ENCODE results near the gene FAM53B.

FAM53B gene

DNA sequence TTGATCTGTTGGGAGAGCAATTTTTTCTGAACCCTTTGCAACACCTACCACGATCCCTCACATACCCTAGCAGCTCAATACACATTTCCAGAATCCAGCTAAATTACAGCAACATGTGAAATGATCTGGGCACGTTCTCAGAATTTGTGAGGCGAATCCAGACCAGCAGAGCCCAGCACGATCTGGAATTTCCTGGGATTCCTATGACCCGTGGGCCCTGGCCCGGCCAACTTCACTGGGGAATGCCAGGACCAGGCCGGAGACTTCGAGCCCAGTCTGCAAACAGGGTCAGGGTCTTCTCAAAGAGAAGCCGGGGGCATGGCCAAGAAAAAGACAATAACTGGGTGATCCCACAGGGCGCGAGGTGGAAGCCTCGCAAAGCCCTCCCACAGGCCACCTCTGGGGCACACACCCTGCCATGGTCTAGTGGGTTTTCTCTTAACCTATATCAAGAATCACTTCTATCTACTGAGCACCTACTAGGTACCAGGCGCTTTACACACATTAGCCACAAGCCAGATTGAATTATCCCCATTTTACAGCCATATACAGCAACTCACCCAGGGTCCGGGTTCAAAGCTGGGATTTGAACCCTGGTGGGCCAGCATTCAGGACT is 33.8 kb downstream of the FAM53B start:
- H3K36me3 Mint-ChIP-seq = peaks cover 46% of the 10 kb centered on the region
- DNase-seq (ENCODE audit: low spot score in 2 of 2) = no peak
- H3K4me1 Mint-ChIP-seq = peaks cover 84% of the 10 kb centered on the region
- H3K9me3 Mint-ChIP-seq = no peaks in the 10 kb centered on the region
- no peak overlapping the region for H3K4me3 Mint-ChIP-seq
- ATAC-seq = no peak
- H3K27ac Mint-ChIP-seq = peak overlapping the region; percentile 99

DNA sequence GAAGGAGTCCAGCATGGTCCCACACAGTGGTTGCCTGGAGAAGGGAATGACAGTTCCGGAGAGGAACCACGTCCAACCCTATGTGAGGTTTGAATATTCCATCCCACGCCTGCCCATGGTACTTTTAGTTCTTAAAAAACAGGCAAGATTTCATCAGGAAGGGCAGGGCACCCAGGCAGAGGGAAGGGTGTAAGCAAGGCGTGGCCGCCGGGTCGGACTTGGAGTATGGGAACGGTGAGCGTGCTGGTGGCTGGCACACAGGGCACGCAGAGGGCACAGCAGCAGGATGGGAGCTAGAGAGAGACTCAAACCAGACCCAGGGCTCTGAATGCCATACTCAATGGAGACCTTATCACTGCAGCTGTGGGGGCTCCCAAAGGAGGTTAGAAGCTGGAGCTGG is 34.3 kb downstream of the FAM53B start:
- Mint-ChIP-seq H3K4me1 (peaks cover 84% of the 10 kb centered on the region), H3K4me3 (peak overlapping the region; percentile 41), H3K36me3 (peaks cover 50% of the 10 kb centered on the region), H3K9me3 (no peaks in the 10 kb centered on the region), H3K27ac (peak overlapping the region; percentile 99)
- DNase-seq (ENCODE audit: low spot score in 2 of 2) (no peak), ATAC-seq (no peak)

DNA sequence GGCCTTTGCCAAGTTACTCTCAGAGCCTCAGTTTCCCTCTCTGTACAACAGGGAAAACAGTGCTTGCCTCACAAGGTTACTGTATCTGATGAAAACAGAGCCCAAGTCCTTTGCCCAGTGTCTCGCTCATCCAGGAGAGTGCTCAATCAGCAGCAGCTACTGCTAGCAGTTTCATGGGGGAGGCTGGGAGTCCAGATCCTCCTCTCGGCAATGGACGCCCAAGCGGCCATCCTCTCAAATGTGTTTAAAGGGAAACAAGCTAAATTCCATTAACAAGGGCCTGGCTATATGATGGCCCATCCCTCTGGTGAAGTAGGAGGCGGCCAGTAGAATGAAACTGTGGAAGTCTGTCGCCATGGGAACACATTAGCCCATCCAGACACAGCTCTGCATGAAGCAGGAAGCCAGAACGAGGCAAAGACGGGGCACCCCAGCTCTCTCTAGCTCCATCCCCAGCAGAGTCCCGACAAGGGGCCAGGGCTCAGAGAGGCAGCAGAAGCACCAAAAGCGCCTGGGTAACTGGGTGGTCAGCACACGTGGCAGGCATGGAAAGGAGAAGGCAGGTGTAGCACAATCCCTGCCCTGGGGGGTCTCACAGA is 35.2 kb downstream of the FAM53B start:
- H3K27ac Mint-ChIP-seq = peak overlapping the region; percentile 99

DNA sequence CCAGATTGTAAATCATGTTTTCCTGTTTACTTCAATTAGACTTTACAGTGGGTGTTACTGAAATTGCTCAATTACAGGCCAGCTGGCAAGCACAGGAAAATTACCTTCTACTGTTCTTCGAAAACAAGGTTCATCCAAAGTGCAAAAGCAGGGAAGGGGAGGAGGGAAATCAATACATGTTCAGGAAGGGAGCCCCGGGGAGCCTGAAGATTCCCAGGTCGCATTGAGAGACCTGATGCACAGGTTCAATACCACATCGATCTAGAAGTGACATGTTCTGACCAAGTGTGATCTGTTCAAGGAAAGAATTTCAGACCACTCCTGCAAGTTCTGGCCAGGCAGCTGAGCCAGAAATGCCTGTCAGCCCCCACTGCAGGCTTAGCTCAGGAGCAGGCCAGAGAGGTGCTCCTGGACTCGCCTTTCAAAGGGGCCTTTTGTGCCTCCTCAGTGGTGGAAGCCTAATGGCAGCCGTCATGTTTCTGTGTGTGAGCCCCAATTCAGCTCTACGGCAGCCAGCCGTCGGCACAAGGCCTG is 35.9 kb downstream of the FAM53B start:
- Mint-ChIP-seq H3K4me3 (peak overlapping the region; percentile 41), H3K36me3 (peaks cover 65% of the 10 kb centered on the region), H3K27ac (peak overlapping the region; percentile 99), H3K4me1 (peaks cover 89% of the 10 kb centered on the region), H3K9me3 (no peaks in the 10 kb centered on the region)
- ATAC-seq (peak; percentile 33), DNase-seq (ENCODE audit: low spot score in 2 of 2) (no peak)

More for the DNA sequence above, 35.2 kb downstream of the FAM53B start:
- peaks cover 89% of the 10 kb centered on the region for H3K4me1 Mint-ChIP-seq
- peaks cover 58% of the 10 kb centered on the region for H3K36me3 Mint-ChIP-seq
- no peak for DNase-seq (ENCODE audit: low spot score in 2 of 2)
- no peaks in the 10 kb centered on the region for H3K9me3 Mint-ChIP-seq
- peak overlapping the region; percentile 41 for H3K4me3 Mint-ChIP-seq
- ATAC-seq = no peak

DNA sequence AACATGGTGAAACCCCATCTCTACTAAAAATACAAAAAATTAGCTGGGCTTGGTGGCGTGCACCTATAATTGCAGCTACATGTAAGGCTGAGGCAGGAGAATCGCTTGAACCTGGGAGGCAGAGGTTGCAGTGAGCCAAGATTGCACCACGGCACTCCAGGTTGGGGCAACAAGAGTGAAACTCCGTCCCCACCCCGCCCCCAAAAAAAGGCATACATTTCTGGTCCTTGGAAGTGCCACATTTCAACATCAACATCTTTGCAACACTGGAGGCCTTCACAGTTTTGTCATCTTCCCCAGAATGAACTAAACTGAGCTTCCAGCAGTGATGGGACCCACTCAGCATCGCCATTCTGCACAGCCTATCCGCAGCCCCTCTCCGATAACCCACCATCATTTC is 36.6 kb downstream of the FAM53B start:
- Mint-ChIP-seq H3K4me1 (peaks cover 89% of the 10 kb centered on the region), H3K4me3 (peak overlapping the region; percentile 41), H3K36me3 (peaks cover 65% of the 10 kb centered on the region), H3K9me3 (no peaks in the 10 kb centered on the region), H3K27ac (peak overlapping the region; percentile 99)
- no peak for ATAC-seq
- no peak for DNase-seq (ENCODE audit: low spot score in 2 of 2)

DNA sequence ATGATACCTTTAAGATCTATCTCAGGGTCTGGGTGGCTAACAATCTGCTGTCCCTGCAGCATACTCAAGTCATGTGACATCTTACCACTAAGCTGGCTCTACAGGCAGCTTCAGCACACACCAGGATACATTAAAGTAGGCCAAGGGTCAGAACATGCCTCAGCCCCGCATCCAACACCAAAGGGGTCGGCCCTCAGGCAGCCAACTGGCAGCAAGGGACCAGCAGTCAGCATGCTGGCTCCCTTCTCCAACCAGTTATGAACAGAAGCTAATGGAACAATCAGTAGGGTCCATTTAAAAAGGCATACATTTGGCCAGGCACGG is 37.1 kb downstream of the FAM53B start:
- H3K4me3 Mint-ChIP-seq = peak overlapping the region; percentile 21
- H3K27ac Mint-ChIP-seq = peak overlapping the region; percentile 99
- no peak for DNase-seq (ENCODE audit: low spot score in 2 of 2)
- H3K4me1 Mint-ChIP-seq = peaks cover 90% of the 10 kb centered on the region
- no peaks in the 10 kb centered on the region for H3K9me3 Mint-ChIP-seq
- ATAC-seq = no peak
- peaks cover 66% of the 10 kb centered on the region for H3K36me3 Mint-ChIP-seq

DNA sequence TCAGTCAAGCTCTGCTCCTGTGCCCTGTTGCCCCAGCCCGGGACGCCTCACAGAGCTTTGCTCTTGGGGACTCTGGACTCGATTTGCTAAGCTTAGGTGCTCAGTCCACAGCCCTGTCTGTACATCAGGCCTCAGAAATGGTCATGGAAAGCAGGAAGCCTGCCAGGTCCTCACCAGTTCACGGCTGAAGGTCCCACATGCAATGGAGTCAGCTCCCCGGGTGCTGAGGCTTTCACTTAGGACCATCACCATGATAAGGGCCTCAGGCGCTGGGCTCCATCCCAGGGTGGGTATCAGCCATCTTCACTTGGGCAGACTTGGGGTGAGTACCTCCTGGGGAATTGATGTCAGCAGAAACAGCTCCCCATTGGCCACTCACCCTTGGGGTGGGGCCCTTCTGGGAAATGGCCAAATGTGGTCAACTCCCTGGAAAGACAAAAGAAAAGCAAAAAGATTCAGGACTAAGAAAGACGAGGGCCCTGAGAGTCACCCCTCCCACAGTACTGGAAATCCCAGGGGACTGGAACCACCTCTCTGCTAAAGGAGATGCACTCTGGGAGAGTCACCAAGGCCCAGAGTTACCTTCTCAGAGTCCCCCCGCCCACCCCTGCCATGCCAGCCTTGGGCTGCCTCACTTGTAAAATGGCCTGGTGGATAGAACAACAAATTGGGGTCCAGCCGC is 37.6 kb downstream of the FAM53B start:
- Mint-ChIP-seq H3K4me3 (peak overlapping the region; percentile 21), H3K9me3 (no peaks in the 10 kb centered on the region), H3K27ac (peak overlapping the region; percentile 99), H3K36me3 (peaks cover 70% of the 10 kb centered on the region), H3K4me1 (peaks cover 95% of the 10 kb centered on the region)
- no peak for ATAC-seq
- DNase-seq (ENCODE audit: low spot score in 2 of 2) = no peak

DNA sequence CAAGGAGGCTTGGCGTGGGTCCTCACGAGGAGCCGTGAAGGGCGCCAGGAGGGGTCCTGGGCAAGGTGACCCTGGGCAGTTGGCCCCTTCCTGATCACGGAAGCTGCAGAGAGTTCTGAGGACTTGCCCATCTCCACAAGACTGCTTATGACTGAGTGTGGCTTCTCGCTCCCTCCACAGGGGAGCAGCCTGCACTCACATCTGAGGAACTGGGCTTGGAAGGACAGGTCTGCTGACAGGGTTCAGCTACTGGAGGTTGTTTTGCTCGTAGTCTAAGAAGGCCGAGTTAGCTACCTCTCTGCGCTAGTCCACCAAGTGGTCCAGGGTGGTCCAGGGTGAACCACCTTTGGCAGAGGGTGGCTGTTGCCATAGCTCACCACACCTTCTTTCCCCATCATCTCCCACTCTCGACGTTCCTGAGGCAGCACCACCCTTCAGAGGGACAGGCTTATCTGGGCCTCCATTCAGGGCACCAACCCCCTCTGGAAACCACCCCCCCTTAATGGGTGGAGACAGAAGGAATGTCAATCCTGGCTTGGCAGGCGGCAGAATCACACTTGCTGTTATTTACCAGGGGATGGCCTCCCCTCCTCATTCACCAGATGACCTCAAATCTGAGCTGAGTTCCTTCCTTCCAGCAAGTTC is 38.2 kb downstream of the FAM53B start:
- DNase-seq (ENCODE audit: low spot score in 2 of 2) (no peak), ATAC-seq (peak; percentile 35)
- Mint-ChIP-seq H3K4me3 (peak overlapping the region; percentile 72), H3K9me3 (no peaks in the 10 kb centered on the region), H3K27ac (peak overlapping the region; percentile 99), H3K4me1 (peaks cover 98% of the 10 kb centered on the region), H3K36me3 (peaks cover 67% of the 10 kb centered on the region)

DNA sequence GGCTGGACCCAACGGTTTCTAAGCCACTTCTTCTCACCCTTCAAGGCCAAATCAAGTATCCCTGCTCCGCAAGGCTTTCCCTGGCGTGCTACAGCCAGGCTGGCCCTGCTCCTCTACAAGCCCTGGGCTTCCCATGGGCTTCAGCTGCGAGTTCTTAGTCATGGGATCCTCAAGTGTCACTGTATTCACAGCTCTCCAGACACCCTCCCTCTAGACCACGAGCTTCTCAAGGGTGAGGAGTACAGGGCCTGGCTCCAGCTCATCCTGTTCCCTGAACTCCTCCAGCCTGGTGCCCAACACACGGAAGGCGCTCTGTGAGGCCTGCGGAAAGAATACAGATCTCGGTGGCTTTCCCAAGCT is 38.8 kb downstream of the FAM53B start:
- no peaks in the 10 kb centered on the region for H3K9me3 Mint-ChIP-seq
- peak overlapping the region; percentile 72 for H3K4me3 Mint-ChIP-seq
- peaks cover 67% of the 10 kb centered on the region for H3K36me3 Mint-ChIP-seq
- H3K27ac Mint-ChIP-seq = peak overlapping the region; percentile 99
- DNase-seq (ENCODE audit: low spot score in 2 of 2) (no peak), ATAC-seq (no peak)
- H3K4me1 Mint-ChIP-seq = peaks cover 98% of the 10 kb centered on the region

DNA sequence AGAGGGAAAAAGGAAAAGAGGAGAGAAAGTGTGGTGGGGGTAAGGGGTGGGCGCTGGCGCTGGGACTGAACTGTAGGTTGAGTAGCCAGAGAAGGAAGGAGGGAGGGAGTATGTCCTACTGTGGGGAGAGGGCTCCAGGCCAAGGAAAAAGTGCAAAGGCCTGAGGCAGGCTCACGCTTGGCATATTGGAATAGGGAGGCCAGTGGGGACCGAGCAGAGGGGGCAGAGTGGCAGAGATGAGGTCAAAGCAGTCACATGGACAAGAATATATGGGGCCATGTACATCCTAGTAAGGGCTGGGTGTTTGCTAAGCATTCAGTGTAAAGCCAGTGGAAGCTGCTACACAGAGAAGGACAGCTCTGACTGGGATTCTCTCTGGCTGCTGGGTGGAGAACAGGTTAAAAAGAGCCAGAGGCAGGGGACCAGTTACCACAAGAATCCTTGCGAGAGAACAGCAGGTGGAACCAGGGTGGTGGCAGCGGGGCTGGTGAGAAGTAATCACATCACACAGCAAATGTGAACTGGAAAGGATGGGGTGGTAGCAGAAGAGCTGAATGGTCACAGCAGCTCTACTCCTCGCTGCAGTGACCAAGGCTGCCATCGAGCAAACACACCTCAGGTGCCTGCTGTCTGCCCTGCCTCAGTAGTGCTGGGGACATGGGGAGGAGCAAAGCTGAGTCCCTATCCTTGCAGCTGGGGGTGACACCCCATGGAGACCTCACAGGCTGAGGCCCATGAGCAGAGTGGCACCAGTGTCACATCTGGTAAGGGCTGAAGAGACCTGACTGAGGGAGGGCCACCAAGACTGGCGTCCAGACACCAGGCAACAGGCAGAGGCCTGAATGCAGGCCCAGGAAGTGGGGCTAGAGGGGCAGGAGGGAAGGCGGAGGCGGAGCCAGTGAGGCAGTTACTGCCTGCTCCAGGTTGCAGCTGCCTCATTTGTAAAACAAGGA is 39.5 kb downstream of the FAM53B start:
- no peak for ATAC-seq
- peak overlapping the region; percentile 72 for H3K4me3 Mint-ChIP-seq
- peak overlapping the region; percentile 99 for H3K27ac Mint-ChIP-seq

DNA sequence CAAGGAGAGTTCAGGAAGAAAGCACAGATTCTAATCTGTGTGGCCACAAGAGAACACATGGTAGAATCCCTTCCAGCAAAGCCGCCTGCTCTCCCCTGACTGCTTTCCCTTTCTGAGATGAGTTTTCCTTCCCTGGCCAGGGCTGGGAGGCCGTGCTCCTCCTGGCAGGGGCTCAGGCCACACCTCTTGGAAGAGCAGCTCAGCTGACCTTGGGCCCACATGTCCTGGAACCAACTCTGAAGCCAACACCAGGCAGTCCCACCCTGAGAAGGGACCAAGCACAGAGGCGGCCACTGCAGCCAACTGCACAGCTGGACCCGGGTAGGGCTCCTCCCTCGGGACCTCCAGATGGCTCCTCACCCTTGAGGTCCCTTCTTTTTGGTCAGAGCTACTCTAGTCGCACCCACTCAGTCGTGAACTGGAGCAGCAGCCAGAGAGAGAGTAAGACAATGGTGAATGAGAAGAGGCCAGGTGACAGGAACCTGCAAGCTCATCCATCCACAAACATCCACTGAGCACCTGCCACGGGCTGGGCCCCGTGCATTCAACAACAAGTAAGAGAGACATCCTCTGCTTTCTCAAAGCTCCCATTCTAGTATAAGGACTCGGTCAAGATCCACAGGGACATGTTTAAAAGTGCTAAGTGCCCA is 40.3 kb downstream of the FAM53B start:
- no peak for DNase-seq (ENCODE audit: low spot score in 2 of 2)
- H3K36me3 Mint-ChIP-seq = peaks cover 82% of the 10 kb centered on the region
- peaks cover 98% of the 10 kb centered on the region for H3K4me1 Mint-ChIP-seq

More for the DNA sequence above, 39.5 kb downstream of the FAM53B start:
- H3K9me3 Mint-ChIP-seq = no peaks in the 10 kb centered on the region
- no peak for DNase-seq (ENCODE audit: low spot score in 2 of 2)
- H3K36me3 Mint-ChIP-seq = peaks cover 74% of the 10 kb centered on the region
- peaks cover 98% of the 10 kb centered on the region for H3K4me1 Mint-ChIP-seq

DNA sequence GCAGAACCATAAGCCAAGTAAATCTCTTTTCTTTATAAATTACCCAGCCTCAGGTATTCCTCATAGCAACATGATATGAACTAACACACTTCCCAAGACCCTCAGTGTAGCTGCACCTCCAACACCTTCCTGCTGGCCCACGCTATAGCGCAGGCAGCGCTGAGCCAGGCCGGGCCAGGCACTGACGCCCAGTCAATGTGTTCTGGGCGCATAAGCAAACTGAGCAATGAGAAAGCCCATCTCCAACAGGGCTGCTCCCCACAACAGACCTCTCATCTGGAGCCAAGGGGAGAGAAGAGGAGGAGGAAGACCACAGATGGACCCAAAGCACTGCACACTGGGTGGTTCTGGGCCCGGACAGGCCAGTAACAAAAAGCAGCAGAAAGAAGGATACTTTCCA is 40.8 kb downstream of the FAM53B start:
- peaks cover 87% of the 10 kb centered on the region for H3K36me3 Mint-ChIP-seq
- DNase-seq (ENCODE audit: low spot score in 2 of 2) (no peak), ATAC-seq (no peak)
- peak overlapping the region; percentile 99 for H3K27ac Mint-ChIP-seq
- H3K4me1 Mint-ChIP-seq = peaks cover 98% of the 10 kb centered on the region
- peak overlapping the region; percentile 72 for H3K4me3 Mint-ChIP-seq
- H3K9me3 Mint-ChIP-seq = no peaks in the 10 kb centered on the region

More for the DNA sequence above, 40.3 kb downstream of the FAM53B start:
- H3K4me3 Mint-ChIP-seq = peak overlapping the region; percentile 72
- H3K27ac Mint-ChIP-seq = peak overlapping the region; percentile 99
- no peaks in the 10 kb centered on the region for H3K9me3 Mint-ChIP-seq
- no peak for ATAC-seq

DNA sequence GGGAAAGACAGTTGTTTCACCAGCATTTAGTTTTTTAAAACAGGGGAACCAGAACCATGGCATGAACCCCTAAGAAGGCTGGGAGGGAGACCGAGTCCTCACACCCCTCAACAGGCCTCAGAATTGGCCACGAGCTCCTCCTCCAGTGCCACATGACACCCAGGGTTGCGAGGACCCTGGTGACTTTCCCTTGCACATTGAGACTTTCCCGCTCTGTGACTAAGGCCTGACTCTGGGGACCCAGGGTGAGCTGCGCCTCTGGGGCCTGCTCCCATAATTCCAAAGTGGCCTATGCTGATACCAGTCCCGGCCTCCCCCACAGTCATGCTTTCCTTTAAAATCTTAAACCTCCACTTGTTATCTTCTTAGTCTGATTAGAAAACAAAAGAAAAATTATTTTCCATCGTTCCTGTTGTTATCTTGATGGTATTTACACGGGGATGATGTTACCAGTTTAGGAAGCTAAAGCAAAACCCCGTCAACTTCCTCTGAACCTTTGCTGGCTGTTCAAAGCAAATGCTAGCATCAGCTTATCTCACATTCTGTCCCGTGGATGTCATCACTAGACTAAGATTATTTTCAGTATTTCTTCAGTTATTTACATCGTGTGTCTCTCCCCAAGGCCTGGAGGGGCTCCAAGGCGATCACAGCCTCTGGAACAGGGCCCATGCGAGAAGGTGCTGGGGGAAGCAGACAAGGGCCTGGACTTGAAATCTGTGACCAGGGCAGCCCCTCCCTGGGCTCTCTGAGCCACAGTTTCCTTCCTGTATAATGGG is 42.1 kb downstream of the FAM53B start:
- ATAC-seq = peak; percentile 59
- no peak for DNase-seq (ENCODE audit: low spot score in 2 of 2)
- Mint-ChIP-seq H3K9me3 (no peaks in the 10 kb centered on the region), H3K4me3 (peak overlapping the region; percentile 72), H3K27ac (peak overlapping the region; percentile 99), H3K36me3 (peaks cover 86% of the 10 kb centered on the region), H3K4me1 (peaks cover 100% of the 10 kb centered on the region)

Data from stimulated activated effector memory CD8-positive, alpha-beta T cell treated with anti-CD3 and anti-CD28 coated beads, Interleukin-12 subunit alpha, Interleukin-12 subunit beta, amount 100 ng/mL, for 72 hours (primary cell).